Thymus (tissue), 14 donors: ENCODE measurements around the gene TRAPPC1. TPM values are rescaled to one million over a fixed set of nuclear protein-coding genes. Genes with fewer than 3 reads are reported as not detected.

Experiments
- DNase-seq, 9 donors: peaks; one replicate each; pipeline ENCODE4 v3.0.0-alpha.2; 2013; ENCODE audit warnings: low spot score in 9 of 9, low read depth in 6 of 9, missing footprints in 1 of 9
- H3K27ac ChIP-seq, 2 donors: one replicate each; pipeline ENCODE4 v1.5.1; 2013; ENCODE audit warnings: control low read depth in 1 of 2, low read depth in 1 of 2, low read length in 1 of 2, mild to moderate bottlenecking in 1 of 2, moderate library complexity in 1 of 2
- H3K27me3 ChIP-seq, 2 donors: one replicate each; pipeline ENCODE4 v1.5.1; 2013; ENCODE audit warnings: low read length in 1 of 2; ENCODE audit not compliant: control insufficient read depth in 2 of 2, insufficient read depth in 1 of 2
- H3K36me3 ChIP-seq, 2 donors: one replicate each; pipeline ENCODE4 v1.5.1; 2013; ENCODE audit warnings: low read length in 1 of 2, mild to moderate bottlenecking in 1 of 2, moderate library complexity in 1 of 2; ENCODE audit not compliant: control insufficient read depth in 2 of 2, insufficient read depth in 2 of 2
- H3K4me1 ChIP-seq, 2 donors: one replicate each; pipeline ENCODE4 v1.5.1; 2013; ENCODE audit warnings: low read length in 2 of 2; ENCODE audit not compliant: control insufficient read depth in 2 of 2, insufficient read depth in 2 of 2
- H3K4me3 ChIP-seq, 2 donors: one replicate each; pipeline ENCODE4 v1.5.1; 2013; ENCODE audit warnings: low read length in 2 of 2, control low read depth in 1 of 2, mild to moderate bottlenecking in 1 of 2
- H3K9me3 ChIP-seq, 2 donors: one replicate each; pipeline ENCODE4 v1.5.1; 2013; ENCODE audit warnings: low read length in 1 of 2, mild to moderate bottlenecking in 1 of 2; ENCODE audit not compliant: control insufficient read depth in 2 of 2, insufficient read depth in 1 of 2
- whole genome bisulfite sequencing: extraction: QIAGEN DNeasy Blood & Tissue Kit; methylation state at CpG from one replicate; pipeline ENCODE4 v1.1.7; 2013; 5-methylcytosine and 5-hydroxymethylcytosine counted together
- long read RNA-seq, 10 donors: transcript quantifications; one replicate each; lab custom pipeline, GENCODE V29; 2026
- polyA plus RNA-seq: library from polyadenylated mRNA; stranded (reverse); fragments of 200-250 nt; gene quantifications from one replicate; pipeline ENCODE4 v1.2.3, GENCODE V29; 2013
- total RNA-seq: library from RNA; stranded (reverse); fragments of 120-200 nt; gene quantifications from one replicate; pipeline ENCODE4 v1.2.4, GENCODE V29; 2013
- donor health status: healthy.

TRAPPC1 gene
- total RNA-seq: 29.0 TPM
- polyA plus RNA-seq: 137 TPM
- long read RNA-seq, donor 1, partial matches to known transcripts: 0 of 6 reads
- long read RNA-seq, donor 1, other reads (novel, unspliced or antisense): 0 of 6 reads
- long read RNA-seq, donor 2: 0 reads
- long read RNA-seq, donor 3, transcript TRAPPC1-201 (4 exons, 811 nt): major isoform, 75 of 112 reads
- long read RNA-seq, donor 3, transcript TRAPPC1-202 (5 exons, 759 nt): minor isoform, 23 of 112 reads
- long read RNA-seq, donor 3, partial matches to known transcripts: 0 of 112 reads
- long read RNA-seq, donor 3, other reads (novel, unspliced or antisense): 12 of 112 reads
- long read RNA-seq, donor 4, transcript TRAPPC1-202 (5 exons, 759 nt): minor isoform, 8 of 36 reads
- long read RNA-seq, donor 4, transcript TRAPPC1-201 (4 exons, 811 nt): major isoform, 28 of 36 reads
- long read RNA-seq, donor 4, partial matches to known transcripts: 0 of 36 reads
- long read RNA-seq, donor 4, other reads (novel, unspliced or antisense): 0 of 36 reads
- long read RNA-seq, donor 5, transcript TRAPPC1-202 (5 exons, 759 nt): minor isoform, 24 of 118 reads
- long read RNA-seq, donor 5, transcript TRAPPC1-201 (4 exons, 811 nt): major isoform, 73 of 118 reads
- long read RNA-seq, donor 5, partial matches to known transcripts: 8 of 118 reads
- long read RNA-seq, donor 5, other reads (novel, unspliced or antisense): 12 of 118 reads
- long read RNA-seq, donor 6, transcript TRAPPC1-201 (4 exons, 811 nt): major isoform, 50 of 66 reads
- long read RNA-seq, donor 6, transcript TRAPPC1-202 (5 exons, 759 nt): minor isoform, 10 of 66 reads
- long read RNA-seq, donor 6, partial matches to known transcripts: 5 of 66 reads
- long read RNA-seq, donor 6, other reads (novel, unspliced or antisense): 0 of 66 reads
- long read RNA-seq, donor 7, transcript TRAPPC1-202 (5 exons, 759 nt): minor isoform, 15 of 80 reads
- long read RNA-seq, donor 7, transcript TRAPPC1-201 (4 exons, 811 nt): major isoform, 58 of 80 reads
- long read RNA-seq, donor 7, partial matches to known transcripts: 0 of 80 reads
- long read RNA-seq, donor 7, other reads (novel, unspliced or antisense): 6 of 80 reads
- long read RNA-seq, donor 8, transcript TRAPPC1-201 (4 exons, 811 nt): major isoform, 28 of 37 reads
- long read RNA-seq, donor 8, transcript TRAPPC1-202 (5 exons, 759 nt): minor isoform, 9 of 37 reads
- long read RNA-seq, donor 8, partial matches to known transcripts: 0 of 37 reads
- long read RNA-seq, donor 8, other reads (novel, unspliced or antisense): 0 of 37 reads
- long read RNA-seq, donor 9, transcript TRAPPC1-201 (4 exons, 811 nt): major isoform, 37 of 49 reads
- long read RNA-seq, donor 9, transcript TRAPPC1-202 (5 exons, 759 nt): minor isoform, 12 of 49 reads
- long read RNA-seq, donor 9, partial matches to known transcripts: 0 of 49 reads
- long read RNA-seq, donor 9, other reads (novel, unspliced or antisense): 0 of 49 reads
- long read RNA-seq, donor 10, transcript TRAPPC1-201 (4 exons, 811 nt): major isoform, 53 of 74 reads
- long read RNA-seq, donor 10, transcript TRAPPC1-202 (5 exons, 759 nt): minor isoform, 16 of 74 reads
- long read RNA-seq, donor 10, partial matches to known transcripts: 5 of 74 reads
- long read RNA-seq, donor 10, other reads (novel, unspliced or antisense): 0 of 74 reads

DNA sequence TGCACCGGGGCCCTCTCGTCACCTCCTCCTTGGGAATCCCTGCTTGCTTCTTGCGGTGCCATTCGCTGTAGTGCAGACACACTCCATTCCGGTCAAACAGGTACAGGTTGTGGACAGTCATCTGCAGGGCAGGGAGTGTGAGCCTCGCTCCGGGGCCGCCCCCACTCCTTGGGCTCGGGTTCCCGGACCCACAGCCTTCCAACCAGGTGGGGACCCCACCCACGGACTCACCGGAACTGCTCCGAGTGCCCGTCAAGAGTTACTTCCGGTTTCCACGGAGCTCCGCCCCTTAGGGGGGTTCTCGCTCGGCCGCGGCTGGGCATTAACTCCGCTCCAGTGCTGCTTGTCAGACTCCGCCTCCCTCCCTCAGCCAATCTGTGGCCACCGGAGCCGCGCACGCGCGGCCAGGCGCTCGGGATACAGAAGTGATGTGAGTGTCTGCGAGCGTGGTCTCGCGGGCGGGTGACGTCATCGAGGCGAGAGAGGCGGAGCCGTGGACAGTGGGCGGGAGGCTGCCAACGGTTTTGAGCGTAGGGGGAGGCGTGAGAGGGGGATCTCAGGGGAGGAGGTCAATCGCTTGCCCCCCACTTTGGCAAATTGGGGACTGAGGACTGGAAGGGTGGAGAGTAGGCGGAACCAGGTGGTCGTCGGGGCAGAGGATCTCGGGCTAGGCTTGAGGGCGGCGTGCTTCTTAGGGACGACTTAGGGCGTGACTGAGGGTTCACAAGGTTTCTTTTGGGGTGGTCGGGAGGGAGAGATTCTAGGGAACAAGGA lies at the start of gene TRAPPC1, which contains the start of gene CNTROB:
TRAPPC1 (minus strand) TSS at position 238 of the 774 bp plus-strand sequence; CDS start at position 121, 117 bp downstream.
CNTROB (plus strand) TSS at position 498 of the 774 bp plus-strand sequence. CDS start 874 bp downstream, outside the sequence.
- peak within 1 kb of the TSS; percentile 75 to 80 for H3K4me3 ChIP-seq
- DNase-seq: peak; percentile 96 to 100 (median 99)
- H3K4me1 ChIP-seq: peaks cover 22 to 49% of the 10 kb centered on the region in 2 donors
- H3K9me3 ChIP-seq: no peaks in the 10 kb centered on the region
- H3K27me3 ChIP-seq: no peaks in the 10 kb centered on the region
- H3K36me3 ChIP-seq: peaks cover 19 to 23% of the 10 kb centered on the region in 2 donors
- H3K27ac ChIP-seq: peak within 1 kb of the TSS; percentile 81 to 91
- under 1% methylated on average over 55 of the region's 55 CpGs for WGBS

- no peak for DNase-seq
- no peak overlapping the region for H3K27ac ChIP-seq
- H3K9me3 ChIP-seq: peaks cover 2 to 10% of the 10 kb centered on the region in 2 donors
- no peaks in the 10 kb centered on the region for H3K4me1 ChIP-seq
- no peak overlapping the region for H3K4me3 ChIP-seq
- H3K27me3 ChIP-seq: peaks cover 0 to 5% of the 10 kb centered on the region in 2 donors
- no peaks in the 10 kb centered on the region for H3K36me3 ChIP-seq
- 96% methylated on average over 5 of the region's 5 CpGs for WGBS
These were observed 46.1 kb upstream of the TRAPPC1 start for GRCh38 chr17:7977805-7978204.

GRCh38 chr17:7977039-7977438 lies 45.3 kb upstream of the TRAPPC1 start:
- H3K4me3 ChIP-seq: no peak overlapping the region
- 95% methylated on average over 4 of the region's 4 CpGs for WGBS
- no peak overlapping the region for H3K27ac ChIP-seq
- H3K9me3 ChIP-seq: peaks cover 2 to 10% of the 10 kb centered on the region in 2 donors
- H3K4me1 ChIP-seq: no peaks in the 10 kb centered on the region
- no peak for DNase-seq
- peaks cover 0 to 3% of the 10 kb centered on the region in 2 donors for H3K27me3 ChIP-seq
- H3K36me3 ChIP-seq: no peaks in the 10 kb centered on the region

DNA sequence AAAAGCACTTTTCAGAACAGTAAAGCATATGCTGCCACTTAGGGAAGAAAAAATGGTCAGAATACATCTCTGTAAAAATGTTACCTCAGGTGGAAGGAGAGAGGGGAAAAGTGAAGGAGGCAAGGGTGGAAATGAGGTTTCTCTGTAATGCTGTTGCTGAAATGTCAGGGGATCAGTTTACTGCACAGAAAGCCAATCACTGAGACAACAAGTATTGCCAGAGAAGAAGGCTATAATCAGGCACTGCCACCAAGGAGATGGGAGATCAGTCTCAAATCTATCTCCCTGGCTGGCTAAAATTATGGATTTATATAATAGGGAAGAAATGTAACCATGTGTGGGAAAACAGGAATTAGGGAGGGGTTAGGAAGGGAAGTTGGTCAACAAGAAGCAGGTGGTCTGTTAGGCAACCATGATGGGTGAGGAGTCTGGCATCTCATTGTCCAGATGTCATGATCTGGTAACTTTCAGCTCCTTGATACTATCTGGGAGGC lies 42.9 kb upstream of the TRAPPC1 start:
- Histone ChIP-seq H3K27ac (no peak overlapping the region), H3K4me1 (no peaks in the 10 kb centered on the region), H3K36me3 (no peaks in the 10 kb centered on the region), H3K27me3 (peaks cover 0 to 2% of the 10 kb centered on the region in 2 donors), H3K9me3 (peaks cover 2 to 10% of the 10 kb centered on the region in 2 donors), H3K4me3 (no peak overlapping the region)
- no peak for DNase-seq

DNA sequence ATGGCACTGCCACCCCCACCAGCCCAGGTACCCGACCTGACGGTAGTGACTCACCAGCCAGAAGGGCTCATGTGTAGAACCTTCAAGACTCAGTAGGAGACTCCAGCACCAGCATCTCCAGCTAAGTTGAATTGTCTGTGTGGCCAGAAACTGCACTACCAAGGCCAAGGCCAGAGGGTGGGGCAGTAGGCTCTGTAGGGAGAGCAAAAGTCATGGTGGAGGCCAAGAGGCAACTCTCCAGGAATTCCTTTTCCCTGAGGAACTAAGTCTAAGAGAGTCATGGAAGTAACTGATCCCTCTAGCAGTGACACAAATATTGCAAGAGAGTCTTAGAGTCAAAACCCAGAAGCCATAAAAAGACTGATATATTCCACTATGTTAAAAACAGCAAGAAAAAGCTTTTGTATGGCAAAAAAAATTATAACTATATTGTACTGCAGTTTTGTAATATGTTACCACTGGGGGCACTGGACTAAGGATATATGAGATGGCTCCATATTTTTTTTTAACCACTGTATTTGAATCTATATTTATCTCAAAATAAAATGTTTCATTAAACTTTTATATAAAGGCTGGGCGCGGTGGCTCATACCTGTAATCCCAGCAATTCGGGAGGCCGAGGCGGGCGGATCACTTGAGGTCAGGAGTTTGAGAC lies 40.5 kb upstream of the TRAPPC1 start:
- Histone ChIP-seq H3K9me3 (peaks cover 2 to 10% of the 10 kb centered on the region in 2 donors), H3K27me3 (peaks cover 0 to 2% of the 10 kb centered on the region in 2 donors), H3K4me3 (no peak overlapping the region), H3K27ac (no peak overlapping the region), H3K36me3 (no peaks in the 10 kb centered on the region), H3K4me1 (no peaks in the 10 kb centered on the region)
- 97% methylated on average over 8 of the region's 8 CpGs for WGBS
- DNase-seq: no peak

GRCh38 chr17:7971651-7972050 lies 39.9 kb upstream of the TRAPPC1 start:
- H3K9me3 ChIP-seq: peaks cover 2 to 10% of the 10 kb centered on the region in 2 donors

DNA sequence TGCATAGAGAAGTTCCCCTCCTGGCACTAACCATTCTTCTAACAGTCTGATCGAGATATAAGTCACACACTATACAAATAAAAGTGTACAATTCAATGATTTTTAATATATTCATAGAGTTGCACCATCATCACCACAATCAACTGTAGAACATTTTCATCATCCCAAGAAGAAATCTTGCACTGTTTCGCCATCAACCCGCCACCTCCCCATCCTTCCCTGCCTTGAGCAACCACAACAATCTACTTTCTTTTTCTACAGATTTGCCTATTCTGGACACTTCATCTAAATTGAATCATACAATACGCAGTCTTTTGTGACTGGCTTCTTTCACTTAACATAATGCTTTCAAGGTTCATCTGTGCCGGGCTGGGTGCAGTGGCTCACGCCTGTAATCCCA lies 37.7 kb upstream of the TRAPPC1 start:
- Histone ChIP-seq H3K4me1 (no peaks in the 10 kb centered on the region), H3K27me3 (peaks cover 0 to 2% of the 10 kb centered on the region in 2 donors), H3K4me3 (no peak overlapping the region), H3K27ac (no peak overlapping the region), H3K36me3 (no peaks in the 10 kb centered on the region), H3K9me3 (no peaks in the 10 kb centered on the region)
- 95% methylated on average over 6 of the region's 6 CpGs for WGBS
- no peak for DNase-seq

More at GRCh38 chr17:7971651-7972050, 39.9 kb upstream of the TRAPPC1 start:
- no peak overlapping the region for H3K4me3 ChIP-seq
- DNase-seq: no peak
- no peaks in the 10 kb centered on the region for H3K4me1 ChIP-seq
- no peaks in the 10 kb centered on the region for H3K36me3 ChIP-seq
- WGBS: 95% methylated on average over 4 of the region's 4 CpGs
- H3K27me3 ChIP-seq: peaks cover 0 to 2% of the 10 kb centered on the region in 2 donors
- H3K27ac ChIP-seq: no peak overlapping the region
